ENCODE results near the gene GLT6D1.
"Not testable (repeated sequence)": the region's sequence is repeated elsewhere in the genome, so short reads cannot be mapped to it uniquely, and the experiment has no call there.

GLT6D1 gene

DNA sequence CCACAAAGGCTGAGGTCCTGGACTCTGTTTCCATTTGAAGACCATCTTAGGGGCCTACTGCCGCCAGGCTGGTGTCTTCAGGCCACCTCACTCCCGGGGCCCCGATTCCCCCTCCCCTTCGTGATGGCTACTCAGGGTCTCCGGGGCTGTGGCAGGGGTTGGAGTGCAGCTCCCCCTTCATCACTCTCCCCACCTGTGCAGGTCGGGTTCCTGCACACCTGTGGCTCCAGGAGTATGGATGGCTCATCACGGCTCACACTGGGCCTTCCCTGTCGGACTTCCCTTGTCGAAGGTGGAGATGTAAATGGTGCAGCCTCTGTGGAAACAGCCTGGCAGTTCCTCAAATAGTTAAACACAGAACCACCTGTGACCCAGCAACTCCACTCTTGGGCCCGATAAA, 35.6 kb upstream of the GLT6D1 start:
- no peak overlapping the region for H3K4me3 ChIP-seq (ENCODE audit: insufficient read depth, low read depth, low read length)
- no peaks in the 10 kb centered on the region for H3K9me3 ChIP-seq (ENCODE audit: control insufficient read depth, low read length)
- H3K27ac ChIP-seq (ENCODE audit: insufficient read depth, low read depth, low read length, poor library complexity, severe bottlenecking): no peak overlapping the region
- no peaks in the 10 kb centered on the region for H3K4me1 ChIP-seq (ENCODE audit: control insufficient read depth, insufficient read depth, low read length)
- no peaks in the 10 kb centered on the region for H3K36me3 ChIP-seq (ENCODE audit: control insufficient read depth, insufficient read depth, low read length)
- 87 to 92% methylated on average over 10 of the region's 10 CpGs for WGBS, 2 experiments
- H3K27me3 ChIP-seq (ENCODE audit: control insufficient read depth, insufficient read depth, low read length, poor library complexity, severe bottlenecking): no peaks in the 10 kb centered on the region

GRCh38 chr9:135673941-135674340, 34.6 kb upstream of the GLT6D1 start:
- Histone ChIP-seq H3K4me1 (ENCODE audit: control insufficient read depth, insufficient read depth, low read length) (no peaks in the 10 kb centered on the region), H3K27me3 (ENCODE audit: control insufficient read depth, insufficient read depth, low read length, poor library complexity, severe bottlenecking) (no peaks in the 10 kb centered on the region), H3K36me3 (ENCODE audit: control insufficient read depth, insufficient read depth, low read length) (no peaks in the 10 kb centered on the region), H3K27ac (ENCODE audit: insufficient read depth, low read depth, low read length, poor library complexity, severe bottlenecking) (no peak overlapping the region), H3K9me3 (ENCODE audit: control insufficient read depth, low read length) (no peaks in the 10 kb centered on the region), H3K4me3 (ENCODE audit: insufficient read depth, low read depth, low read length) (no peak overlapping the region)
- WGBS, 2 experiments: 84 to 85% methylated on average over 8 of the region's 8 CpGs

GRCh38 chr9:135672786-135673185, 33.4 kb upstream of the GLT6D1 start:
- H3K27ac ChIP-seq (ENCODE audit: insufficient read depth, low read depth, low read length, poor library complexity, severe bottlenecking); H3K4me3 ChIP-seq (ENCODE audit: insufficient read depth, low read depth, low read length); H3K4me1 ChIP-seq (ENCODE audit: control insufficient read depth, insufficient read depth, low read length); H3K36me3 ChIP-seq (ENCODE audit: control insufficient read depth, insufficient read depth, low read length); H3K9me3 ChIP-seq (ENCODE audit: control insufficient read depth, low read length); H3K27me3 ChIP-seq (ENCODE audit: control insufficient read depth, insufficient read depth, low read length, poor library complexity, severe bottlenecking): not testable (repeated sequence)
- 97% methylated on average over 6 of the region's 7 CpGs for WGBS, 2 experiments

GRCh38 chr9:135671591-135672041, 32.3 kb upstream of the GLT6D1 start:
- H3K27ac ChIP-seq (ENCODE audit: insufficient read depth, low read depth, low read length, poor library complexity, severe bottlenecking): no peak overlapping the region
- no peaks in the 10 kb centered on the region for H3K9me3 ChIP-seq (ENCODE audit: control insufficient read depth, low read length)
- 46 to 55% methylated on average over 17 of the region's 17 CpGs for WGBS, 2 experiments
- no peak overlapping the region for H3K4me3 ChIP-seq (ENCODE audit: insufficient read depth, low read depth, low read length)
- H3K36me3 ChIP-seq (ENCODE audit: control insufficient read depth, insufficient read depth, low read length): no peaks in the 10 kb centered on the region
- H3K27me3 ChIP-seq (ENCODE audit: control insufficient read depth, insufficient read depth, low read length, poor library complexity, severe bottlenecking): no peaks in the 10 kb centered on the region
- no peaks in the 10 kb centered on the region for H3K4me1 ChIP-seq (ENCODE audit: control insufficient read depth, insufficient read depth, low read length)

DNA sequence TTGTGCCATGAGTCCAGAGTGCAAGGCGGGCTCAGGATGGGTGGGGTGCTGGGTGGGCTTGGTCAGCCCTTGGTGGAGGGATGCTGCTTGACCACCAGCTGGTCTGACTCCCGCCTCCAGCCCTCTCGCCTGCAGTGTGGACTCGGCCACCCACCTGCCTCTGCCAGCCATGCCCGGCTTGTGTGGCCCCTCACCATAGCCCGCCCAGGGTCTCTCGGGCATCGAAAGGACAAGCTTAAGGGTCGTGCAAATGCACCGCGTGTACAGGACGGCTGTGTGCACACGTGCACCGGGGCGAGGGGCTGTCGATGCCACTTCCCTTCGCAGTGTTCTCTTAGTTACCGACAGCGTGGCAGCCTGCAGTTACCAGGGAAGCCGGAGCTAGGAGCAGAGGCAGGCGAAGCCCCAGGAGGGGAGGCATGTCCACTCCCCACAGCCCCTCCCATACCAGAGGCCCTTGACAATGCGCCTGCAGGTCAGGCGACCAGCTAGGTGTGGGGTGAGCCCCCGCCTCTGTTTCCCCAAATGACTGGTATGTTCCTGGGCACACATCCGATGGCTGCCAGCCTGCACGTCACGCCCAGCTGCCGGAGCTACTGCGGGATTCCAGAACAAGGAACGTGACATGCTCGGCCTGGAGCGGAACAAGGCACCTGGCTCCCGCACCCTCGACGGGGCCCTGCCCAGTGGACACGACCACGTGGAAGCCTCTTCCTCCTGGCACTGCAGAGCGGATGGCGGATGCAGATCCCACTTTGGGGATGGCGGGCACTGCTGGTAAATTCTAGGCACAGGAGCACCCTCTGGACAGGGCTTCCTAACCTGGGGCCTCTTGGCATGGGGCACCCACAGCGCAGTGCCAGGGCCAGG, 31.6 kb upstream of the GLT6D1 start:
- Histone ChIP-seq H3K27me3 (ENCODE audit: control insufficient read depth, insufficient read depth, low read length, poor library complexity, severe bottlenecking) (no peaks in the 10 kb centered on the region), H3K36me3 (ENCODE audit: control insufficient read depth, insufficient read depth, low read length) (no peaks in the 10 kb centered on the region), H3K4me1 (ENCODE audit: control insufficient read depth, insufficient read depth, low read length) (no peaks in the 10 kb centered on the region), H3K27ac (ENCODE audit: insufficient read depth, low read depth, low read length, poor library complexity, severe bottlenecking) (no peak overlapping the region), H3K9me3 (ENCODE audit: control insufficient read depth, low read length) (no peaks in the 10 kb centered on the region), H3K4me3 (ENCODE audit: insufficient read depth, low read depth, low read length) (no peak overlapping the region)
- WGBS, 2 experiments: 90% methylated on average over 41 of the region's 41 CpGs

- WGBS, 2 experiments: 96% methylated on average over 9 of the region's 9 CpGs
- Histone ChIP-seq H3K4me3 (ENCODE audit: insufficient read depth, low read depth, low read length) (no peak overlapping the region), H3K36me3 (ENCODE audit: control insufficient read depth, insufficient read depth, low read length) (no peaks in the 10 kb centered on the region), H3K27me3 (ENCODE audit: control insufficient read depth, insufficient read depth, low read length, poor library complexity, severe bottlenecking) (no peaks in the 10 kb centered on the region), H3K9me3 (ENCODE audit: control insufficient read depth, low read length) (no peaks in the 10 kb centered on the region), H3K4me1 (ENCODE audit: control insufficient read depth, insufficient read depth, low read length) (no peaks in the 10 kb centered on the region), H3K27ac (ENCODE audit: insufficient read depth, low read depth, low read length, poor library complexity, severe bottlenecking) (no peak overlapping the region)
Measured at GRCh38 chr9:135669616-135670285, 30.4 kb upstream of the GLT6D1 start.

DNA sequence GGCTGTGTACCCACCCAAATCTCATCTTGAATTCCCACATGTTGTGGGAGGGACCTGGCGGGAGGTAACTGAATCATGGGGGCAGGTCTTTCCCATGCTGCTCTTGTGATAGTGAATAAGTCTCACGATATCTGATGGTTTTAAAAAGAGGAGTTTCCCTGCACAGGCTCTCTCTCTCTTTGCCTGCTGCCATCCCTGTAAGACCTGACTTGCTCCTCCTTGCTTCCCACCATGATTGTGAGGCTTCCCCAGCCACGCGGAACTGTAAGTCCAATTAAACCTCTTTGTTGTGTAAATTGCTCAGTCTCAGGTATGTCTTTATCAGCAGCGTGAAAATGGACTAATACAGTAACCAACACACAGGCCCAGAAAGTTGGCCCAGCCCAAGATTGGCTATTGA, 29.7 kb upstream of the GLT6D1 start:
- 85 to 92% methylated on average over 5 of the region's 5 CpGs for WGBS, 2 experiments

DNA sequence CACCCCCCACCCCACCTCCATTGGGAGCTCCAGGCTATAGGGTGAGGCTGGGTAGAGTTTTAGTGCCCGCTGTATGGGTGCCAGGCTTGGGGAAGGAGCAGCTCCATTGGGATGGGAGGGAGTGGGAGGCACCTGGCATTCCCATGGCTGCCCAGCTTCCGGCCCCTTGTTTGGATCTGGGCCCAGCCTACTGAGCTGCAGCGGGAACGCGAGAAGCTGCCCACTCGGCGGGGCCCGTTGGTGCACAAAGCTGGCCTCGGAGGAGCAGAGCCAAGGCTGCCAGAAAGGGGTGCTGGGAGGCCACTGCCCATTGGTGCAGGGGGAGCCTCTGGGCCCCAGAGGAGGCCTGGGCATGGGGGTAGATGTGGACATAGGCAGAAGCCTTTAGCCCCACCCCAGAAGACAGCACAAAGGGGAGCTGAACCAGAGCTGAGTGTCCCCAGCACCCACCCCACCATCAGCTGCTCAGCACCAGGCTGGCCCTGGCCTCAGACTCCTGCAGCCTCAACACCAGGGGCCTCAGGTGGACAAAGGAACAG, 28.2 kb upstream of the GLT6D1 start:
- Histone ChIP-seq H3K27me3 (ENCODE audit: control insufficient read depth, insufficient read depth, low read length, poor library complexity, severe bottlenecking) (no peaks in the 10 kb centered on the region), H3K36me3 (ENCODE audit: control insufficient read depth, insufficient read depth, low read length) (no peaks in the 10 kb centered on the region), H3K27ac (ENCODE audit: insufficient read depth, low read depth, low read length, poor library complexity, severe bottlenecking) (no peak overlapping the region), H3K9me3 (ENCODE audit: control insufficient read depth, low read length) (no peaks in the 10 kb centered on the region), H3K4me3 (ENCODE audit: insufficient read depth, low read depth, low read length) (no peak overlapping the region), H3K4me1 (ENCODE audit: control insufficient read depth, insufficient read depth, low read length) (peaks cover 6% of the 10 kb centered on the region)
- 93% methylated on average over 9 of the region's 9 CpGs for WGBS, 2 experiments

More for the DNA sequence above, 29.7 kb upstream of the GLT6D1 start:
- not testable (repeated sequence) for H3K4me3 ChIP-seq (ENCODE audit: insufficient read depth, low read depth, low read length); H3K27me3 ChIP-seq (ENCODE audit: control insufficient read depth, insufficient read depth, low read length, poor library complexity, severe bottlenecking); H3K4me1 ChIP-seq (ENCODE audit: control insufficient read depth, insufficient read depth, low read length); H3K9me3 ChIP-seq (ENCODE audit: control insufficient read depth, low read length); H3K36me3 ChIP-seq (ENCODE audit: control insufficient read depth, insufficient read depth, low read length); H3K27ac ChIP-seq (ENCODE audit: insufficient read depth, low read depth, low read length, poor library complexity, severe bottlenecking)

- no peak overlapping the region for H3K27ac ChIP-seq (ENCODE audit: insufficient read depth, low read depth, low read length, poor library complexity, severe bottlenecking)
- no peak overlapping the region for H3K4me3 ChIP-seq (ENCODE audit: insufficient read depth, low read depth, low read length)
- H3K9me3 ChIP-seq (ENCODE audit: control insufficient read depth, low read length): no peaks in the 10 kb centered on the region
- peaks cover 14% of the 10 kb centered on the region for H3K4me1 ChIP-seq (ENCODE audit: control insufficient read depth, insufficient read depth, low read length)
- no peaks in the 10 kb centered on the region for H3K36me3 ChIP-seq (ENCODE audit: control insufficient read depth, insufficient read depth, low read length)
- 91 to 93% methylated on average over 28 to 29 of the region's 29 CpGs for WGBS, 2 experiments
- H3K27me3 ChIP-seq (ENCODE audit: control insufficient read depth, insufficient read depth, low read length, poor library complexity, severe bottlenecking): no peaks in the 10 kb centered on the region
Measured at GRCh38 chr9:135666534-135667462, 27.5 kb upstream of the GLT6D1 start.

All from ectodermal cell (in vitro differentiated cells).